Right lobe of liver (tissue), 4 donors: Measurements from ENCODE around the gene SEC23IP.

Experiments used
- CTCF ChIP-seq, 4 donors: fragments of 200-600 bp in 3 of 4; fragments of 450-650 bp in 1 of 4; IDR thresholded peaks; one replicate each; pipeline versions ENCODE4 v1.5.1 to v1.8.0; 2016 to 2022; ENCODE audit warnings: antibody characterized with exemption in 4 of 4, mild to moderate bottlenecking in 2 of 4
- POLR2A ChIP-seq: fragments of 450-650 bp; IDR thresholded peaks from one replicate; pipeline ENCODE4 v1.6.1; 2017; ENCODE audit warnings: antibody characterized with exemption, mild to moderate bottlenecking
- donor health status: DM: no; HTN: no; CAD: no.
- donor health status: DM: no; HTN: no; CAD: no.
- donor health status: DM: no; HTN: yes; CAD: no.

DNA sequence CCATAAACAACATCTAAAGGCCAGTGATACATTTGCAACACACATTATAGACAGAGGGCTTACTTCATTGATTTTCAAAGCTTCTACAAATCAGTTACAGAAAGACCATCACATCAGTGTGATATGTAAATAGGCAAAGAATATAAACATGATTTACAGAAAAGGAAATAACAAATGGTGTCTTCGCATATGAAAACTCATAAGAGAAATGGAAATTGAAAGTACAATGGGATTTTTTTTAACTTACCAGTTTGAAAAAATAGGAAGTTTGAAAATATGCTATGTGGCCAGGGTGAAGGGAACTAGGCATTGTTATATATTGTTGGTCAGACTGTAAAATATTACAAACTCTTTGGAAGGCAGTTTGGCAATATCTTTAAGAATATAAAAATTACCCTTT, 27.3 kb downstream of the SEC23IP start:
- no peak for TF ChIP-seq CTCF (IDR thresholded peaks at IDR 0.05)
- TF ChIP-seq POLR2A = no peak
